Astrocyte (in vitro differentiated cells and primary cell): ENCODE results near the gene MMEL1. TPM values are rescaled to one million over a fixed set of nuclear protein-coding genes. Genes with fewer than 3 reads are reported as not detected.
"Not testable (repeated sequence)": the region's sequence is repeated elsewhere in the genome, so short reads cannot be mapped to it uniquely, and the experiment has no call there.

Source experiments
- DNase-seq: peaks from one replicate; pipeline ENCODE4 v3.0.0-alpha.2; 2010; ENCODE audit warnings: low read depth
- FAIRE-seq: peaks from 2 replicates; lab custom pipeline; 2011; peaks lifted over from hg19 to GRCh38; lab: Jason Lieb, UNC
- H2AFZ ChIP-seq: 2 replicates; pipeline ENCODE4 v1.6.0; 2012; ENCODE audit warnings: low read depth, low read length, inconsistent platforms
- H3K27ac ChIP-seq: 2 replicates; pipeline ENCODE4 v1.5.1; 2011; ENCODE audit warnings: low read depth, low read length, inconsistent platforms
- H3K27me3 ChIP-seq: 2 replicates; pipeline ENCODE4 v1.6.0; 2011; ENCODE audit warnings: low read length, inconsistent platforms; ENCODE audit not compliant: insufficient read depth
- H3K36me3 ChIP-seq: 2 replicates; pipeline ENCODE4 v1.5.1; 2011; ENCODE audit warnings: low read length, inconsistent platforms; ENCODE audit not compliant: insufficient read depth
- H3K4me1 ChIP-seq: 2 replicates; pipeline ENCODE4 v1.5.1; 2011; ENCODE audit warnings: low read length, inconsistent platforms; ENCODE audit not compliant: insufficient read depth
- H3K4me2 ChIP-seq: 2 replicates; pipeline ENCODE4 v1.6.0; 2012; ENCODE audit warnings: low read length, inconsistent platforms
- H3K4me3 ChIP-seq: 2 replicates; pipeline ENCODE4 v1.5.1; 2011; ENCODE audit warnings: low read depth, mild to moderate bottlenecking, low read length, inconsistent platforms; ENCODE audit not compliant: insufficient read depth
- H3K79me2 ChIP-seq: 2 replicates; pipeline ENCODE4 v1.6.0; 2012; ENCODE audit warnings: mild to moderate bottlenecking, low read length, inconsistent platforms; ENCODE audit not compliant: insufficient read depth
- H3K9ac ChIP-seq: 2 replicates; pipeline ENCODE4 v1.6.0; 2012; ENCODE audit warnings: mild to moderate bottlenecking, low read length, inconsistent platforms
- H3K9me3 ChIP-seq: 2 replicates; pipeline ENCODE4 v1.5.1; 2012; ENCODE audit warnings: low read depth, mild to moderate bottlenecking, low read length, inconsistent platforms; ENCODE audit not compliant: insufficient read depth
- H4K20me1 ChIP-seq: 2 replicates; pipeline ENCODE4 v1.6.0; 2012; ENCODE audit warnings: low read length, inconsistent platforms; ENCODE audit not compliant: insufficient read depth
- H3K27ac Mint-ChIP-seq: one replicate; pipeline ENCODE4 v1.8.0; 2021; ENCODE audit warnings: mild to moderate bottlenecking, mixed read lengths; ENCODE audit not compliant: unreplicated experiment
- H3K27me3 Mint-ChIP-seq: one replicate; pipeline ENCODE4 v1.8.0; 2021; ENCODE audit warnings: low read depth, mixed read lengths; ENCODE audit not compliant: unreplicated experiment
- H3K36me3 Mint-ChIP-seq: one replicate; pipeline ENCODE4 v1.8.0; 2021; ENCODE audit warnings: low read depth, mixed read lengths; ENCODE audit not compliant: unreplicated experiment
- H3K4me1 Mint-ChIP-seq: one replicate; pipeline ENCODE4 v1.8.0; 2021; ENCODE audit warnings: low read depth, mixed read lengths; ENCODE audit not compliant: unreplicated experiment
- H3K4me3 Mint-ChIP-seq: one replicate; pipeline ENCODE4 v1.8.0; 2021; ENCODE audit warnings: mild to moderate bottlenecking, moderate library complexity, mixed read lengths; ENCODE audit not compliant: unreplicated experiment
- H3K9me3 Mint-ChIP-seq: one replicate; pipeline ENCODE4 v1.8.0; 2021; ENCODE audit warnings: mild to moderate bottlenecking, mixed read lengths; ENCODE audit not compliant: unreplicated experiment
- CTCF ChIP-seq: IDR thresholded peaks from 2 replicates; pipeline ENCODE4 v1.5.1; 2011; ENCODE audit warnings: low read depth, mild to moderate bottlenecking, inconsistent platforms, low read length, moderate library complexity; ENCODE audit not compliant: insufficient read depth
- EZH2 ChIP-seq: IDR thresholded peaks from 2 replicates; pipeline ENCODE4 v1.6.1; 2012; ENCODE audit warnings: mild to moderate bottlenecking, low read length, inconsistent platforms; ENCODE audit not compliant: insufficient read depth
- total RNA-seq: library from RNA; stranded (reverse); gene quantifications from 2 replicates; pipeline ENCODE4 v1.2.1, GENCODE V29; 2021

The MMEL1 gene
- total RNA-seq, 1 donor from 2014 or later = not detected

- H4K20me1 ChIP-seq, H3K4me3 Mint-ChIP-seq, H3K27ac ChIP-seq, H3K27me3 ChIP-seq, H3K79me2 ChIP-seq, H3K4me1 Mint-ChIP-seq, H3K36me3 ChIP-seq, H2AFZ ChIP-seq, DNase-seq, H3K9ac ChIP-seq, H3K4me2 ChIP-seq, H3K4me3 ChIP-seq, H3K4me1 ChIP-seq, H3K27ac Mint-ChIP-seq, FAIRE-seq: not testable (repeated sequence)
- Mint-ChIP-seq H3K9me3 (peaks cover 45% of the 10 kb centered on the region), H3K27me3 (peaks cover 15% of the 10 kb centered on the region), H3K36me3 (peaks cover 21% of the 10 kb centered on the region)
- H3K9me3 ChIP-seq = peaks cover 47% of the 10 kb centered on the region
Measured at GRCh38 chr1:2652152-2652925, 19.5 kb upstream of the MMEL1 start.

GRCh38 chr1:2650967-2651645 lies 18.3 kb upstream of the MMEL1 start:
- Histone ChIP-seq H3K4me2 (no peak overlapping the region), H3K4me1 (no peaks in the 10 kb centered on the region), H3K27ac (no peak overlapping the region), H3K79me2 (no peaks in the 10 kb centered on the region), H3K4me3 (no peak overlapping the region), H4K20me1 (no peaks in the 10 kb centered on the region), H3K9ac (no peak overlapping the region), H2AFZ (no peak overlapping the region), H3K9me3 (peaks cover 43% of the 10 kb centered on the region), H3K27me3 (no peaks in the 10 kb centered on the region), H3K36me3 (no peaks in the 10 kb centered on the region)
- no peak for FAIRE-seq
- Mint-ChIP-seq H3K27me3 (peaks cover 15% of the 10 kb centered on the region), H3K9me3 (peaks cover 49% of the 10 kb centered on the region), H3K4me3 (no peak overlapping the region), H3K36me3 (peaks cover 21% of the 10 kb centered on the region), H3K27ac (no peak overlapping the region), H3K4me1 (no peaks in the 10 kb centered on the region)
- TF ChIP-seq CTCF (no peak), EZH2 (no peak)
- no peak for DNase-seq

GRCh38 chr1:2646837-2647236 lies 14.0 kb upstream of the MMEL1 start:
- no peak overlapping the region for H3K4me2 ChIP-seq
- H3K9ac ChIP-seq = no peak overlapping the region
- Mint-ChIP-seq H3K9me3 (peaks cover 10% of the 10 kb centered on the region), H3K27me3 (peaks cover 1% of the 10 kb centered on the region), H3K27ac (no peak overlapping the region), H3K4me3 (no peak overlapping the region), H3K4me1 (peaks cover 2% of the 10 kb centered on the region), H3K36me3 (no peaks in the 10 kb centered on the region)
- H2AFZ ChIP-seq = no peak overlapping the region
- H3K27ac ChIP-seq = no peak overlapping the region
- H3K4me3 ChIP-seq = no peak overlapping the region
- peaks cover 7% of the 10 kb centered on the region for H3K4me1 ChIP-seq
- no peaks in the 10 kb centered on the region for H4K20me1 ChIP-seq
- TF ChIP-seq CTCF (no peak), EZH2 (no peak)
- H3K27me3 ChIP-seq = no peaks in the 10 kb centered on the region
- H3K79me2 ChIP-seq = no peaks in the 10 kb centered on the region
- peaks cover 6% of the 10 kb centered on the region for H3K9me3 ChIP-seq
- H3K36me3 ChIP-seq = no peaks in the 10 kb centered on the region
- no peak for DNase-seq
- no peak for FAIRE-seq
